ENCODE data around the gene C6.
"Not testable (repeated sequence)": the region's sequence is repeated elsewhere in the genome, so short reads cannot be mapped to it uniquely, and the experiment has no call there.

C6 gene

GRCh38 chr5:41211417-41211816, 1.9 kb downstream of the C6 start:
- no peak overlapping the region for H3K27ac ChIP-seq (ENCODE audit: low read depth, low read length)
- no peaks in the 10 kb centered on the region for H3F3A ChIP-seq (ENCODE audit: control insufficient read depth, insufficient read depth)
- H3K4me3 ChIP-seq (ENCODE audit: low read length), result no peak overlapping the region
- TF ChIP-seq EZH2phosphoT487 (IDR thresholded peaks at IDR 0.05; ENCODE audit: borderline replicate concordance, low read length), result no peak
- no peak for TF ChIP-seq CTCF (IDR thresholded peaks at IDR 0.05; ENCODE audit: low read depth, low read length, poor library complexity, severe bottlenecking)
- H3K36me3 ChIP-seq (ENCODE audit: control insufficient read depth, low read length), result no peaks in the 10 kb centered on the region
- no peak overlapping the region for H3K4me2 ChIP-seq (ENCODE audit: low read length)
- H3K4me1 ChIP-seq (ENCODE audit: control insufficient read depth, low read length), result no peaks in the 10 kb centered on the region
- no peaks in the 10 kb centered on the region for H3K9me3 ChIP-seq (ENCODE audit: control insufficient read depth, insufficient read depth, low read length)
- H3K79me2 ChIP-seq (ENCODE audit: control insufficient read depth, low read length), result no peaks in the 10 kb centered on the region
- no peaks in the 10 kb centered on the region for H3K27me3 ChIP-seq (ENCODE audit: control insufficient read depth, low read length)
- H3K9me2 ChIP-seq (replicated peaks; ENCODE audit: control insufficient read depth, low read length), result no peaks in the 10 kb centered on the region
- no peaks in the 10 kb centered on the region for H4K20me1 ChIP-seq (ENCODE audit: control insufficient read depth, insufficient read depth, low read depth, low read length)

DNA sequence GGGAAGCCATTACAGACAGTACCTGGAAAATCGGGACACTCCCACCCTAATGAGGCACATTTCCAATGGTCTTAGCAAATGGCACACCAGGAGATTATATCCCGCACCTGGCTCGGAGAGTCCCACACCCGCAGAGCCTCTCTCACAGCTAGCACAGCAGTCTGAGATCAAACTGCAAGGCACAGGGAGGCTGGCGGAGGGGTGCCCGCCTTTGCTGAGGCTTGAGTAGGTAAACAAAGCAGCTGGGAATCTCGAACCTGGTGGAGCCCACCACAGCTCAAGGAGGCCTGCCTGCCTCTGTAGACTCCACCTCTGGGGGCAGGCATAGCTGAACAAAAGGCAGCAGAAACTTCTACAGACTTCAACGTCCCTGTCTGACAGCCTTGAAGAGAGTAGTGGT, 7.9 kb downstream of the C6 start:
- not testable (repeated sequence) for H3K9me2 ChIP-seq (replicated peaks; ENCODE audit: control insufficient read depth, low read length); H3F3A ChIP-seq (ENCODE audit: control insufficient read depth, insufficient read depth)

GRCh38 chr5:41203033-41203432, 10.3 kb downstream of the C6 start:
- Histone ChIP-seq H3K4me3 (ENCODE audit: low read length) (no peak overlapping the region), H3K36me3 (ENCODE audit: control insufficient read depth, low read length) (no peaks in the 10 kb centered on the region), H4K20me1 (ENCODE audit: control insufficient read depth, insufficient read depth, low read depth, low read length) (no peaks in the 10 kb centered on the region), H3K9me2 (replicated peaks; ENCODE audit: control insufficient read depth, low read length) (no peaks in the 10 kb centered on the region), H3K4me2 (ENCODE audit: low read length) (no peak overlapping the region), H3K27me3 (ENCODE audit: control insufficient read depth, low read length) (no peaks in the 10 kb centered on the region), H3K4me1 (ENCODE audit: control insufficient read depth, low read length) (no peaks in the 10 kb centered on the region), H3K9me3 (ENCODE audit: control insufficient read depth, insufficient read depth, low read length) (no peaks in the 10 kb centered on the region), H3K27ac (ENCODE audit: low read depth, low read length) (no peak overlapping the region), H3K79me2 (ENCODE audit: control insufficient read depth, low read length) (no peaks in the 10 kb centered on the region), H3F3A (ENCODE audit: control insufficient read depth, insufficient read depth) (no peaks in the 10 kb centered on the region)
- TF ChIP-seq EZH2phosphoT487 (IDR thresholded peaks at IDR 0.05; ENCODE audit: borderline replicate concordance, low read length) (no peak), CTCF (IDR thresholded peaks at IDR 0.05; ENCODE audit: low read depth, low read length, poor library complexity, severe bottlenecking) (no peak)

More for the DNA sequence above, 7.9 kb downstream of the C6 start:
- not testable (repeated sequence) for H3K4me1 ChIP-seq (ENCODE audit: control insufficient read depth, low read length); H3K36me3 ChIP-seq (ENCODE audit: control insufficient read depth, low read length); H4K20me1 ChIP-seq (ENCODE audit: control insufficient read depth, insufficient read depth, low read depth, low read length); H3K27ac ChIP-seq (ENCODE audit: low read depth, low read length); H3K9me3 ChIP-seq (ENCODE audit: control insufficient read depth, insufficient read depth, low read length); H3K27me3 ChIP-seq (ENCODE audit: control insufficient read depth, low read length); H3K79me2 ChIP-seq (ENCODE audit: control insufficient read depth, low read length); H3K4me3 ChIP-seq (ENCODE audit: low read length); H3K4me2 ChIP-seq (ENCODE audit: low read length)

DNA sequence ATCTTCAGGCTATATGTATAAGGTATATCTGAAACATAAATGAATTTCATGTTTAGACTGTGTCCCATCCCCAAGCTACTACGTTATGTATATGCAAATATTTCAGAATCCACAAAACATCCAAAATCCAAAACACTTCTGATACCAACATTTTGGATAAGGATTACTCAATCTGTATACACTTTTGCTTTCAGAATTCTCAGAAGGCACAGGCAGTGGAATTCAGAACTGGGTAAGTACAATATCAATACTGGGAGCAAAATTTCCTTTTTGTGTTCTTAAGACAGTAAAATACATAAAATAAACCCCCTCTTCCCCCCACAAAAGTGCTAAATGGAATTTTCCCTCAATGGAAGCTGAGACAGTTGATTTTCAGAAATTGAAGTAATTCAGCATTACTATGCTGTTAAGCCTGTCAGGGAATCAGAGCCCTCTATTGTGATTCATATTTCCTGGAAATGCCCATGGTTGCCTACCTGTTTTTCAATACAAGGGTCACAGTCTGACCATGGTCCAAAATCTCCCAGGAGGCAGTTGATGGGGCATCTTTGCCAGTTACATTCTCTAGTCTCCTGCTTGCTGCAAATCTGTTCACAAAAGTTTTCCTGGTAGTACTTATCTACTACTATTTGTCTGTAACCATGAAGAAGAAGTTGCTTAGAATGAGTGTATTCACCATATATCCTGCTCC, 12.1 kb downstream of the C6 start:
- H3K4me1 ChIP-seq (ENCODE audit: control insufficient read depth, low read length), result no peaks in the 10 kb centered on the region
- H3K4me2 ChIP-seq (ENCODE audit: low read length), result no peak overlapping the region
- no peaks in the 10 kb centered on the region for H3K27me3 ChIP-seq (ENCODE audit: control insufficient read depth, low read length)
- H3K9me3 ChIP-seq (ENCODE audit: control insufficient read depth, insufficient read depth, low read length), result no peaks in the 10 kb centered on the region
- H3F3A ChIP-seq (ENCODE audit: control insufficient read depth, insufficient read depth), result no peaks in the 10 kb centered on the region
- H3K9me2 ChIP-seq (replicated peaks; ENCODE audit: control insufficient read depth, low read length), result no peaks in the 10 kb centered on the region
- no peaks in the 10 kb centered on the region for H3K79me2 ChIP-seq (ENCODE audit: control insufficient read depth, low read length)
- H3K4me3 ChIP-seq (ENCODE audit: low read length), result no peak overlapping the region
- H3K27ac ChIP-seq (ENCODE audit: low read depth, low read length), result no peak overlapping the region
- TF ChIP-seq EZH2phosphoT487 (IDR thresholded peaks at IDR 0.05; ENCODE audit: borderline replicate concordance, low read length) (no peak), CTCF (IDR thresholded peaks at IDR 0.05; ENCODE audit: low read depth, low read length, poor library complexity, severe bottlenecking) (no peak)
- no peaks in the 10 kb centered on the region for H3K36me3 ChIP-seq (ENCODE audit: control insufficient read depth, low read length)
- no peaks in the 10 kb centered on the region for H4K20me1 ChIP-seq (ENCODE audit: control insufficient read depth, insufficient read depth, low read depth, low read length)

Data from DOHH2 (cell line).